Measurements from ENCODE around the gene ZNF221.
"Not testable (repeated sequence)": the region's sequence is repeated elsewhere in the genome, so short reads cannot be mapped to it uniquely, and the experiment has no call there.

Gene ZNF221

GRCh38 chr19:43950834-43951645 lies at the start of gene ZNF221:
TSS of gene ZNF221 (plus strand) at chr19:43951228. CDS start at chr19:43962727, 11,499 bp downstream.
- intact Hi-C loops (cut with DNase I), result loop anchor here (1.0 kb wide), 3 partner anchors 16 to 51 kb away; partner anchors contain the start of genes ZNF155, ZNF230 and ZNF45

GRCh38 chr19:43901395-43902390 lies 49.3 kb upstream of the ZNF221 start:
- intact Hi-C loops (cut with DNase I), result loop anchor here (1.0 kb wide), 1 partner anchor 34 kb away; the partner anchor contains the start of gene ZNF45
- DNase-seq, result peak; percentile 79 to 96 (median 86)

More at GRCh38 chr19:43950834-43951645, at the start of gene ZNF221:
- DNase-seq, result peak; percentile 83 to 98 (median 88)

GRCh38 chr19:43902399-43902798 lies 48.6 kb upstream of the ZNF221 start:
- DNase-seq, result no peak
- intact Hi-C loops (cut with DNase I), result no loop called here

- intact Hi-C loops (cut with DNase I), result no loop called here
- DNase-seq, result no peak
Observed at GRCh38 chr19:43905897-43906296, 45.1 kb upstream of the ZNF221 start.

- intact Hi-C loops (cut with DNase I), result no loop called here
- DNase-seq, result no peak
Observed at GRCh38 chr19:43906774-43907173, 44.3 kb upstream of the ZNF221 start.

DNA sequence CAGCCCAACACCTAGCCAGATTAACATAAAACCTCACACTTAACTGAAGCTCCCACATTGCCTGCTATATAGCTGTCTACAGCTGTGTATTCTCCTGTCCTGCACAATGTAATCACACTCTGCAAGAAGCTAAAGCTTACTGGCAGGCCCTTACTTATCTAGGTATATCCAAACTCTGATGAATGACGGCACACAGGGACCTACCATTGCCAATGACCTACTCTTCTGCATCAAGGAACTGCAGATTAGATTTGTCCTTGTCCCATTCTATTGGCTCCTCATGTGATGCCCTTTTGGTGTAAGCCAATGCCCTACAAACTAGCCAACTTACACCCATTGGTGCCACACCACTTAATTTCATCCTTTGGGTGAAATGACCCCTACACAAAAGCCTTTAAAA lies 42.4 kb upstream of the ZNF221 start:
- DNase-seq, result no peak
- intact Hi-C loops (cut with DNase I), result no loop called here

- no peak for DNase-seq
- intact Hi-C loops (cut with DNase I), result no loop called here
Observed at GRCh38 chr19:43910884-43911283, 40.1 kb upstream of the ZNF221 start.

- intact Hi-C loops (cut with DNase I), result no loop called here
Observed at GRCh38 chr19:43913383-43913782, 37.6 kb upstream of the ZNF221 start.

GRCh38 chr19:43914051-43914450 lies 37.0 kb upstream of the ZNF221 start:
- intact Hi-C loops (cut with DNase I), result no loop called here
- DNase-seq, result no peak

More at GRCh38 chr19:43913383-43913782, 37.6 kb upstream of the ZNF221 start:
- DNase-seq, result no peak

- intact Hi-C loops (cut with DNase I), result no loop called here
- no peak for DNase-seq
Observed at GRCh38 chr19:43923875-43924274, 27.2 kb upstream of the ZNF221 start.

DNA sequence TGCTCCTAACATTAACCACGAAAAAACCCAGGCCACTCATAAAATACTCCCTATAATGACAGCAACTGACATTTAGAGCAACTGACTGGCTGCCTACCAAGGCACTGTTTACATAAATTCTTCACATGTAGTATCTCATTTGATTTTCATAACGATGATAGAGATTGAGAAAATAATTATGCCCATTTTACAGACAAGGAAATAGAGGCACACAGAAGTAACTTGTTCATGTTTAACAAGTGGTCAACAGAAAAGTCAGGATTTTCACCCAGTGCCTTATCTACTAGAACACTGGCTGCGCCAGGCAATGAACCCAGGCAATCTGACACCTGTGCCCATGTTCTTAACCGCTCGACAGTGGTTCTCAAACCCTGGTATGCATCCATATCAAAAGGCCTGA lies 22.2 kb upstream of the ZNF221 start:
- intact Hi-C loops (cut with DNase I), result no loop called here
- no peak for DNase-seq

DNA sequence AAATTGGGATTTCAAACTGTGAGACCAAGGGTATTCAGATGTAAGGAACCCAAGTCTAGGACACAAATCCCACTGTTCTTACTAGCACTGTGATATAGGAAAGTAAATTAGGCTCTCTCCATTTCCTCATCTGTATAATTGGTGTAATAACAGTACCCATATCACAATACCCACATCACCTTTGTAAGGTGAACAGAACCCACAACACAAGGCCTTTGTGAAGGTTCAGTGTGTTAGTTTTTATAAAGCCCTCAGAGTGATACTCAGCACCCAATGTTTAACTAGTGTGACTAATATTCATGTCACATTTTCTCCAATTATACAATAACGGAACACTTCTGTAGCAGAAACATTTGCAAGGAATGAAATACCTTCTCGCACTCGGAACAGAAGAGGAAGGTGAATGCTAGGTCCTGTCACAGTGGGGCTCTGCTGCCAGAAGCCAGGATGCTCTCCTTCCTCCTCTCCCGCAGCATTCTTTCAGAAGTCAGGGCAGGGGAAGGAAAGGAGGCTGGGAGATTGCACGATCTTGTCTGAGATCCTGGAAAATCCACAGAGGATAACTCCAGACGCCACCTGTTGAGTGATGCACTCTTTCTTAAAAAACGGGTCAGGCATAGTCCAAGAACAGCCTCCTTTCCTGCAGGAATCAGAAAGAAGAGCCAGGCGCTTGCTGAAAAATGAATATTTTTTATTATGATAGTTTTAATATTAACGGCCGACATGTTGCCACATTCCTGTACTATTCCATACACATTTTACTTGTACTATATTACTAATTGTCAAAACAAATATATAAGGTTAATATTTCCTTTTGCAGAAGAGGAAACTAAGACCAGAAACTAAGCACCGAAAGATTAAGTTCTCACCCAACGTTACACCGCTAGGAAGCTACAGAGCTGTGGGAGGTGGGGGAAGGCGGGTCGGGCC lies 16.7 kb upstream of the ZNF221 start:
- no peak for DNase-seq
- intact Hi-C loops (cut with DNase I), result loop anchor here (10.0 kb wide), 2 partner anchors 50 to 110 kb away; partner anchors contain the start of genes ZNF155 and ZNF283

DNA sequence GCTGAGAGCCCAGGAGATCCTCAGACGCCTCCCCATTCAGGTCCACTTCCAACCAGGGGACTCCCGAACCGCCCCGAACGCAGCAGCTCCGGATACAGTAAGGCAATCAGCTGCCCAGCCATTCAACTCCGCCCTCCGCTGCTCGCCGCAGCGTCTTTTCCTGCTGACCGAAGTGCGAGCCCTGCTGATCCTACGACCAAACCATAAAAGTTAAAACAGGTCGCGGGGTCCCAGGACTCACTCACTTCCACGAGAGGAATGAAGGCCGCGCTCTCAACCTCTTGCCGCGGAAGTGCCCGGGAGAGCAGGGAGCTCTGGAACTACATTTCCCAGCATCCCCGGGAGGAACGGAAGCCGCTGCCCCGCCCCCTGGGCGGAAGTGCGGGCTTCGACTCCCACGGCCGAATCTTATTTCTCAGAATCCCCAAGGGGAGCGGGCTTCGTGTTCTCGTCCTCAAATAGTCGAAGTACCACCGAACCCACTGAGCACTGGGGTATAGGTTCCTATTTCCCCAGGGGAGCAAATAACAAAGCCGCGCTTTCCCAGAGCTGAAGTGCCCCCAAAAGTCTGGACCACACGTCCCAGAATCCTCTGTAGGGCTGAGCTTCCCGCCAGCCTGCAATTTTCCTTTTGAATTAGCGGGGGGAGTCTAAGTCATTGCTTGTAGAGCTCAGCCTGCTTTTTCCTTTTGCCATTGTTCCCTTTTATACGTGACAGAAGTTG lies 15.9 kb upstream of the ZNF221 start, which contains the start of gene ZNF45:
Gene ZNF45 (minus strand): TSS at position 298 of the 724 bp plus-strand sequence. CDS start 13,097 bp downstream, outside the sequence.
- peak; percentile 86 to 99 (median 91) for DNase-seq
- intact Hi-C loops (cut with DNase I), result loop anchor here (1.0 to 10.0 kb wide), 4 partner anchors 16 to 110 kb away; partner anchors contain the start of genes ZNF155, ZNF221 and ZNF283

DNA sequence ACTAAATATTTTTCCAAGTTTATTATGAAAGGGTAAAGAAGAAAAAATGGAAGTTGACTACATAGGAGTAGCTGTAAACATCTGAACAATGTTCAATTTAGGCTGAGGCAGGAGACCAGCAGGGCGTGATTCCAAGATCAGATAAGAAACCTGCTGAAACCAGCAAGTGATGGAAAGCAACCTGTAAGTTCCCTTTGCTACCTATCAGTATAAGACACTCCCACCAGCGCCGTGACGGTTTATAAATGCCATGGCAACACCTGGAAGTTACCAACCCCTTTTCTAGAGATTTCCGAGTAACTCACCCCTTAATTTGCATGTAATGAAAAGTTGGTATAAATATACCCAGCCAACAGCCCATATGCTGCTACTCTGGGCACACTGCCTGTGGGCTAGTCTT lies 14.8 kb upstream of the ZNF221 start:
- DNase-seq, result no peak
- intact Hi-C loops (cut with DNase I), result loop anchor here (10.0 kb wide), 2 partner anchors 49 to 111 kb away; partner anchors contain the start of genes ZNF155 and ZNF283

GRCh38 chr19:43939557-43940260 lies 11.3 kb upstream of the ZNF221 start:
- DNase-seq, result no peak
- intact Hi-C loops (cut with DNase I), result loop anchor here (10.0 kb wide), 2 partner anchors 45 to 115 kb away; partner anchors contain the start of genes ZNF155 and ZNF283

GRCh38 chr19:43940719-43941118 lies 10.3 kb upstream of the ZNF221 start:
- no peak for DNase-seq
- intact Hi-C loops (cut with DNase I), result no loop called here

- intact Hi-C loops (cut with DNase I), result no loop called here
- DNase-seq, result no peak
Observed at GRCh38 chr19:43941209-43941608, 9.8 kb upstream of the ZNF221 start.

- intact Hi-C loops (cut with DNase I); DNase-seq: not testable (repeated sequence)
Observed at GRCh38 chr19:43947412-43947811, 3.6 kb upstream of the ZNF221 start.

All from posterior cingulate gyrus (tissue), 11 donors.